ENCODE data around the gene GFRAL.
"Not testable (repeated sequence)": the region's sequence is repeated elsewhere in the genome, so short reads cannot be mapped to it uniquely, and the experiment has no call there.

The GFRAL gene

GRCh38 chr6:55327169-55327568 is at the start of gene GFRAL:
TSS of gene GFRAL (plus strand) at chr6:55327469. CDS start at chr6:55327555, 86 bp downstream.
- no peak for DNase-seq

GRCh38 chr6:55277646-55278045 is 49.6 kb upstream of the GFRAL start:
- no peak for DNase-seq

- no peak for DNase-seq
Measured at GRCh38 chr6:55281215-55281614, 46.1 kb upstream of the GFRAL start.

- no peak for DNase-seq
Measured at GRCh38 chr6:55282115-55282514, 45.2 kb upstream of the GFRAL start.

GRCh38 chr6:55286824-55287223 is 40.4 kb upstream of the GFRAL start:
- no peak for DNase-seq

GRCh38 chr6:55290736-55291135 is 36.5 kb upstream of the GFRAL start:
- no peak for DNase-seq

- DNase-seq: no peak
Measured at GRCh38 chr6:55293116-55293515, 34.2 kb upstream of the GFRAL start.

GRCh38 chr6:55297214-55297613 is 30.1 kb upstream of the GFRAL start:
- DNase-seq: not testable (repeated sequence)

- peak; percentile 51 for DNase-seq
Measured at GRCh38 chr6:55299286-55299985, 27.8 kb upstream of the GFRAL start.

- no peak for DNase-seq
Measured at GRCh38 chr6:55304747-55305146, 22.5 kb upstream of the GFRAL start.

GRCh38 chr6:55319961-55320695 is 7.1 kb upstream of the GFRAL start:
- no peak for DNase-seq

GRCh38 chr6:55320696-55321086 is 6.6 kb upstream of the GFRAL start:
- DNase-seq: no peak

- DNase-seq: no peak
Measured at GRCh38 chr6:55377150-55377549, 49.9 kb downstream of the GFRAL start.

GRCh38 chr6:55379471-55379870 is 52.2 kb downstream of the GFRAL start:
- DNase-seq: no peak

- no peak for DNase-seq
Measured at GRCh38 chr6:55379895-55380294, 52.6 kb downstream of the GFRAL start.

- no peak for DNase-seq
Measured at GRCh38 chr6:55388211-55388610, 60.9 kb downstream of the GFRAL start.

- DNase-seq: no peak
Measured at GRCh38 chr6:55395871-55396270, 68.6 kb downstream of the GFRAL start.

- no peak for DNase-seq
Measured at GRCh38 chr6:55397986-55398385, 70.7 kb downstream of the GFRAL start.

- DNase-seq: no peak
Measured at GRCh38 chr6:55399351-55399750, 72.1 kb downstream of the GFRAL start.

- no peak for DNase-seq
Measured at GRCh38 chr6:55405474-55406235, 78.4 kb downstream of the GFRAL start.

- no peak for DNase-seq
Measured at GRCh38 chr6:55410674-55411073, 83.4 kb downstream of the GFRAL start.

GRCh38 chr6:55423933-55424332 is 96.7 kb downstream of the GFRAL start:
- DNase-seq: no peak

- no peak for DNase-seq
Measured at GRCh38 chr6:55433446-55434130, 106.3 kb downstream of the GFRAL start.

Data from NCI-H1092 (cell line).